A673 (cell line): ENCODE measurements around the gene MOB3C.

Source experiments
- EZH2 ChIP-seq: fragments of 200-600 bp; sonication (generic); IDR thresholded peaks from 2 replicates; pipeline ENCODE4 v1.6.1; 2017; ENCODE audit warnings: borderline replicate concordance, low read depth, mild to moderate bottlenecking, mixed read lengths, antibody characterized with exemption, low read length; ENCODE audit not compliant: poor library complexity, severe bottlenecking
- TF ChIP-seq, protein P1 (sequence below): fragments of 300-800, 200-600 bp; sonication (generic); conservative IDR thresholded peaks from 2 replicates; pipeline ENCODE4 v1.5.1; 2017; ENCODE audit warnings: low read depth, mild to moderate bottlenecking, antibody characterized with exemption, low read length, moderate library complexity, mixed read lengths

DNA sequence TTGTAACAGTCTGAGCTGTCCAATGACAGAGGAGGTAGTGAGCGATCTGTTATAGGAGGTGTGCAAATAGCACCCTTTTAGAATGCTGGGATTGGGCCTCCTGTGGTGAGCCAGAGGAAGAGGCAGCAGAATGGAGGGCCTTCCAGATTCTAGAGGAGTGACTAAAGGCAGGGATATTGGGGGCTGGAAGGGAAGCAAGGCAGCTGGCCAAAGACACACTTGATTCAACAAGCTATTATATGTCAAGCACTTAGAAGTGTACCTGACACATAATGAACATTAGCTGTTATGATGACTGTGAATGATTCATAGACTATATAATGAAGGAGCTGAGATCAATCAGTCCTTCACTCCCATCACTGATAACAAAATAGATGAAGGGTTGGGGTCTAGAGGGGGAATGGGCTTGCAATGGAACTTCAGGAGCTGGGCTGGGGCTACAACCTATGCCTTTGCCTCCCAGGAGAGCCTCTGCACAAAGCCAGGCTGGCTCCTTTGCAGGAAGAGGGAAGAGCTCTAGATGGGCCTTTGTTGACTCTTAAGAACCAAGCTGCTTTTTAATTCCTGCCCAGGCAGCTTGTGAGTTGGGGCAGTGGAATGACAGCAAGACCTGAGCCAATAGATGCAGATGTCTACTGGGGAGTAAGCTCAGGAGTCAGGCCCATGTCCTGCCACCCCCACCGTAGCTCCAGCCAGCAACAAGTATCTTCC, 10.2 kb downstream of the MOB3C start:
- TF ChIP-seq EZH2: no peak
- TF ChIP-seq, protein P1, sequence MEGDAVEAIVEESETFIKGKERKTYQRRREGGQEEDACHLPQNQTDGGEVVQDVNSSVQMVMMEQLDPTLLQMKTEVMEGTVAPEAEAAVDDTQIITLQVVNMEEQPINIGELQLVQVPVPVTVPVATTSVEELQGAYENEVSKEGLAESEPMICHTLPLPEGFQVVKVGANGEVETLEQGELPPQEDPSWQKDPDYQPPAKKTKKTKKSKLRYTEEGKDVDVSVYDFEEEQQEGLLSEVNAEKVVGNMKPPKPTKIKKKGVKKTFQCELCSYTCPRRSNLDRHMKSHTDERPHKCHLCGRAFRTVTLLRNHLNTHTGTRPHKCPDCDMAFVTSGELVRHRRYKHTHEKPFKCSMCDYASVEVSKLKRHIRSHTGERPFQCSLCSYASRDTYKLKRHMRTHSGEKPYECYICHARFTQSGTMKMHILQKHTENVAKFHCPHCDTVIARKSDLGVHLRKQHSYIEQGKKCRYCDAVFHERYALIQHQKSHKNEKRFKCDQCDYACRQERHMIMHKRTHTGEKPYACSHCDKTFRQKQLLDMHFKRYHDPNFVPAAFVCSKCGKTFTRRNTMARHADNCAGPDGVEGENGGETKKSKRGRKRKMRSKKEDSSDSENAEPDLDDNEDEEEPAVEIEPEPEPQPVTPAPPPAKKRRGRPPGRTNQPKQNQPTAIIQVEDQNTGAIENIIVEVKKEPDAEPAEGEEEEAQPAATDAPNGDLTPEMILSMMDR: no peak
